Measurements from ENCODE around the gene SEMA5B.

The SEMA5B gene

GRCh38 chr3:123021996-123022510 lies 5.5 kb downstream of the SEMA5B start:
- no peaks in the 10 kb centered on the region for H3K9me3 ChIP-seq (replicated peaks; ENCODE audit: insufficient read depth, low read length)
- no peak for DNase-seq
- no peak overlapping the region for H3K27ac ChIP-seq (ENCODE audit: low read length)
- H3K4me1 ChIP-seq (ENCODE audit: low read length): no peaks in the 10 kb centered on the region
- H2AFZ ChIP-seq (ENCODE audit: low read length): no peak overlapping the region
- H3K9ac ChIP-seq (ENCODE audit: low read length): no peak overlapping the region
- H3K9me2 ChIP-seq (replicated peaks; ENCODE audit: insufficient read depth, low read length): no peaks in the 10 kb centered on the region
- no peaks in the 10 kb centered on the region for H4K20me1 ChIP-seq (ENCODE audit: insufficient read depth, low read length)
- H3K4me3 ChIP-seq (ENCODE audit: low read length): no peak overlapping the region
- no peak overlapping the region for H3K4me2 ChIP-seq (ENCODE audit: low read depth, low read length)
- no peaks in the 10 kb centered on the region for H3F3A ChIP-seq (ENCODE audit: insufficient read depth, low read length)
- H3K27me3 ChIP-seq (replicated peaks; ENCODE audit: insufficient read depth, low read length): peaks cover 7% of the 10 kb centered on the region
- no peaks in the 10 kb centered on the region for H3K79me2 ChIP-seq (ENCODE audit: low read length)
- no peak for TF ChIP-seq EZH2 (optimal IDR thresholded peaks at IDR 0.05; ENCODE audit: low read depth, low read length)
- TF ChIP-seq CTCF (IDR thresholded peaks at IDR 0.05; ENCODE audit: low read length): no peak
- no peak for TF ChIP-seq EZH2phosphoT487 (IDR thresholded peaks at IDR 0.05; ENCODE audit: low read length)
- no peaks in the 10 kb centered on the region for H3K36me3 ChIP-seq (replicated peaks; ENCODE audit: insufficient read depth, low read length)

DNA sequence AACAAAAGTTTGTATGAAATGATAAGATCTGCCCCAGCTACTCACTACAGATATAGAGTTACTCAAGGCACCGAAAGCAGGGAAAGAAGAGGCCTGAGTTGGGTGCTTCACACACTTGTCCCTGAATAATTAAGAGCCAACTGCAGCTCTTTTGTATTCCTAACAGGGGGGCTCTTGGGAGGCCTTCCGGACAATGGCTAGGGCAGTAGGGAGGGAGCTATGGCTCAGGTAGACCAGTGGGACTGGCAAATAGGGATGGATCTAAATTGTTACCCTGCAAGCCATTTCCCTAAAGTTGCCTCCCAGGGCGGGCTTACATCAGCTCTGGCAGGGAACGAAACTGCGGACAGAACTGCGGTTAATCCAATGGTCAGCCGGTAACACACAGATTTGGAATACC lies 6.2 kb downstream of the SEMA5B start:
- Histone ChIP-seq H3K36me3 (replicated peaks; ENCODE audit: insufficient read depth, low read length) (no peaks in the 10 kb centered on the region), H3K4me1 (ENCODE audit: low read length) (no peaks in the 10 kb centered on the region), H3K4me2 (ENCODE audit: low read depth, low read length) (no peak overlapping the region), H2AFZ (ENCODE audit: low read length) (no peak overlapping the region), H3F3A (ENCODE audit: insufficient read depth, low read length) (no peaks in the 10 kb centered on the region), H3K27ac (ENCODE audit: low read length) (no peak overlapping the region), H3K9me3 (replicated peaks; ENCODE audit: insufficient read depth, low read length) (no peaks in the 10 kb centered on the region), H4K20me1 (ENCODE audit: insufficient read depth, low read length) (no peaks in the 10 kb centered on the region), H3K9ac (ENCODE audit: low read length) (no peak overlapping the region), H3K27me3 (replicated peaks; ENCODE audit: insufficient read depth, low read length) (peaks cover under 1% of the 10 kb centered on the region; the same call in 1 of the 2 replicates), H3K9me2 (replicated peaks; ENCODE audit: insufficient read depth, low read length) (no peaks in the 10 kb centered on the region), H3K4me3 (ENCODE audit: low read length) (no peak overlapping the region), H3K79me2 (ENCODE audit: low read length) (no peaks in the 10 kb centered on the region)
- DNase-seq: no peak
- TF ChIP-seq EZH2 (optimal IDR thresholded peaks at IDR 0.05; ENCODE audit: low read depth, low read length): no peak
- TF ChIP-seq CTCF (IDR thresholded peaks at IDR 0.05; ENCODE audit: low read length): no peak
- TF ChIP-seq EZH2phosphoT487 (IDR thresholded peaks at IDR 0.05; ENCODE audit: low read length): no peak

GRCh38 chr3:123020709-123021108 lies 6.9 kb downstream of the SEMA5B start:
- Histone ChIP-seq H3K27me3 (replicated peaks; ENCODE audit: insufficient read depth, low read length) (no peaks in the 10 kb centered on the region; the same call in 1 of the 2 replicates), H3K9me3 (replicated peaks; ENCODE audit: insufficient read depth, low read length) (no peaks in the 10 kb centered on the region), H3K4me2 (ENCODE audit: low read depth, low read length) (no peak overlapping the region), H3F3A (ENCODE audit: insufficient read depth, low read length) (no peaks in the 10 kb centered on the region), H3K27ac (ENCODE audit: low read length) (no peak overlapping the region), H3K4me3 (ENCODE audit: low read length) (no peak overlapping the region), H3K79me2 (ENCODE audit: low read length) (no peaks in the 10 kb centered on the region), H4K20me1 (ENCODE audit: insufficient read depth, low read length) (no peaks in the 10 kb centered on the region), H3K4me1 (ENCODE audit: low read length) (no peaks in the 10 kb centered on the region), H2AFZ (ENCODE audit: low read length) (no peak overlapping the region), H3K9ac (ENCODE audit: low read length) (no peak overlapping the region), H3K9me2 (replicated peaks; ENCODE audit: insufficient read depth, low read length) (no peaks in the 10 kb centered on the region), H3K36me3 (replicated peaks; ENCODE audit: insufficient read depth, low read length) (no peaks in the 10 kb centered on the region)
- no peak for DNase-seq
- TF ChIP-seq EZH2phosphoT487 (IDR thresholded peaks at IDR 0.05; ENCODE audit: low read length) (no peak), EZH2 (optimal IDR thresholded peaks at IDR 0.05; ENCODE audit: low read depth, low read length) (no peak), CTCF (IDR thresholded peaks at IDR 0.05; ENCODE audit: low read length) (no peak)

All from MM.1S (cell line).